ENCODE measurements around the gene FAP.

Gene FAP

DNA sequence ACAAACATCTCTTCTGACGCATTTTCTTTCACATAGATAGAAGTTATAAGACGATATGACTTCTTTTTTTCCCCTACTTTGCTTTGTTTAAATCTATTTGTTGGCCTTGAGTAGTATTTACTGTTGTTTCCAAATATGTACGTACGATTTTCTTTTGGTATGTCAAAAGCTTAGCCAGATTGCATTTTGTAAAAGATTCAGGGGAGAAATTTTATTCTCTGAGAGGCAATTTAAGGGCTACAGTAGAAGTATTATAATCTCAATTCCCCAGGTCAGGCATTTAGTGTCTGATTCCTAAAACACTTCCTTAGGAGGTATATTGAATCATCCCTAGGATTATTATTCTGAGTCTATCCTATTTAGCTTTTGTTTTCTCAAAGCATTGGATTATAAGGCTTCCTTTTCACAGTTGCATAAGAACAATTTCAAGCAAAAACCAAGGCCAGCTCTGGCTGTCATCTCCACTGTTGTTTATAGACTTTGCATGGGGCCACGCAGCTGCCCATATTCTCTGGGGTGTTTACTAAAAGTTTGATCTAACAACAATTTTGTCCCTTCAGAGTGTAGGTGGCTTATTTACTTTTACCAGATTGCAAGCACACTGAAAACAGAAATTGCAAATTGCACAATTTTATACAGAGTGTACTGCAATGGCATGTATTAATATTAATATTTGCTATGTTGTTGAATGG is 57.6 kb downstream of the FAP start:
- TF ChIP-seq, protein P1, sequence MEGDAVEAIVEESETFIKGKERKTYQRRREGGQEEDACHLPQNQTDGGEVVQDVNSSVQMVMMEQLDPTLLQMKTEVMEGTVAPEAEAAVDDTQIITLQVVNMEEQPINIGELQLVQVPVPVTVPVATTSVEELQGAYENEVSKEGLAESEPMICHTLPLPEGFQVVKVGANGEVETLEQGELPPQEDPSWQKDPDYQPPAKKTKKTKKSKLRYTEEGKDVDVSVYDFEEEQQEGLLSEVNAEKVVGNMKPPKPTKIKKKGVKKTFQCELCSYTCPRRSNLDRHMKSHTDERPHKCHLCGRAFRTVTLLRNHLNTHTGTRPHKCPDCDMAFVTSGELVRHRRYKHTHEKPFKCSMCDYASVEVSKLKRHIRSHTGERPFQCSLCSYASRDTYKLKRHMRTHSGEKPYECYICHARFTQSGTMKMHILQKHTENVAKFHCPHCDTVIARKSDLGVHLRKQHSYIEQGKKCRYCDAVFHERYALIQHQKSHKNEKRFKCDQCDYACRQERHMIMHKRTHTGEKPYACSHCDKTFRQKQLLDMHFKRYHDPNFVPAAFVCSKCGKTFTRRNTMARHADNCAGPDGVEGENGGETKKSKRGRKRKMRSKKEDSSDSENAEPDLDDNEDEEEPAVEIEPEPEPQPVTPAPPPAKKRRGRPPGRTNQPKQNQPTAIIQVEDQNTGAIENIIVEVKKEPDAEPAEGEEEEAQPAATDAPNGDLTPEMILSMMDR (IDR thresholded peaks at IDR 0.05; ENCODE audit: low read depth, low read length): no peak
- no peak overlapping the region for H3K27ac ChIP-seq
- no peaks in the 10 kb centered on the region for H3K36me3 ChIP-seq
- no peaks in the 10 kb centered on the region for H3K9me3 ChIP-seq (ENCODE audit: severe bottlenecking)
- H3K27me3 ChIP-seq (ENCODE audit: insufficient read depth, low read depth, severe bottlenecking): no peaks in the 10 kb centered on the region
- no peak overlapping the region for H3K4me3 ChIP-seq (ENCODE audit: low read depth, low read length)
- no peak for DNase-seq

DNA sequence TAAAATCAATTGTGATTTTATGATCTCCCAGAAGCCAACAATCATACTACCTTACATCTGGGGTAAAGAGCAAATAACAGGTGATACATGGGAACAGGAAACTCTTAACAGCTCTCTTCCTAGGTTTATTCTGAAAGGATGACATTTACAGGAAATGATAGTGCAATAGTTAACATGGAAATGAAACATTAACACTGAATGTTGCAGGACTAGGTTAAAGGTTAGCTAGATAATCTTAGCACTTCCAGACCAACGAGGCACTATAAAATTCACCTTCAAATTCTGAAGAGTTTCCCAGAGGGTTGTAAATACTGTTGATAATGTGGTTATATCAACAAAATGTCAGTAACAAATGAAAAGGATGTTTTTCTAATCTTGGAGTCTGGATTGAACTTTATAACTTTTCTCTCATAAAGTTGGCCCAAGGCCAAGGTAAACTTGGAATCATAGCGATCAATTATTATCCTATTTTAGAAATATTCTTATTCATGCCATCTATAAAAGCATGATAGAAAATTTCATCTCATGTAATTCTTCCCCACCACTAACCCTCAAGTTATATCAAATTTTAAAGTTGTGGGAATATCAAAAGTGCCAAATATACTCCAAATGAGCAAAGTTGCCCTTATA is 58.3 kb downstream of the FAP start:
- TF ChIP-seq, protein P1 (IDR thresholded peaks at IDR 0.05; ENCODE audit: low read depth, low read length): no peak
- Histone ChIP-seq H3K36me3 (no peaks in the 10 kb centered on the region), H3K9me3 (ENCODE audit: severe bottlenecking) (no peaks in the 10 kb centered on the region), H3K27me3 (ENCODE audit: insufficient read depth, low read depth, severe bottlenecking) (no peaks in the 10 kb centered on the region), H3K27ac (no peak overlapping the region), H3K4me3 (ENCODE audit: low read depth, low read length) (no peak overlapping the region)
- DNase-seq: no peak

DNA sequence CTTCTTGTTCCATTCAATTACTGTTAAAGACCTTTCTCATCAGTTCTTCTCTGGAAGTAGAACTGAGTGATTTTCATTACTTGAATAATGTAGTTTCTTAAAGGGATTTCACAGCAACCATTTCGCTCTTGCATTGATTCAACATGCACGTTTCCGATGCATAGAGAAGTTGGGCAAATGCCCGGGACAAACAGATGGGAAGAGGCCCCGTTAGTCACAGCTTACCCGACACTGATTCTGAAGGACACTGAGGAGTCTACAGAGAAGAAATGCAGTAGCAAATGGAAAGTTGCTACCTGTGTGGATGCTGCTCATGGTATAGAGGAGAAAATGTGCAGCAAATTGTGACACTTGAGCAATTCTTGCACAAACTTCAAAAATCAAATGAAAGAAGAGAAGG is 58.9 kb downstream of the FAP start:
- no peaks in the 10 kb centered on the region for H3K9me3 ChIP-seq (ENCODE audit: severe bottlenecking)
- TF ChIP-seq, protein P1 (IDR thresholded peaks at IDR 0.05; ENCODE audit: low read depth, low read length): no peak
- no peak overlapping the region for H3K4me3 ChIP-seq (ENCODE audit: low read depth, low read length)
- H3K27ac ChIP-seq: no peak overlapping the region
- no peaks in the 10 kb centered on the region for H3K27me3 ChIP-seq (ENCODE audit: insufficient read depth, low read depth, severe bottlenecking)
- DNase-seq: no peak
- H3K36me3 ChIP-seq: no peaks in the 10 kb centered on the region

DNA sequence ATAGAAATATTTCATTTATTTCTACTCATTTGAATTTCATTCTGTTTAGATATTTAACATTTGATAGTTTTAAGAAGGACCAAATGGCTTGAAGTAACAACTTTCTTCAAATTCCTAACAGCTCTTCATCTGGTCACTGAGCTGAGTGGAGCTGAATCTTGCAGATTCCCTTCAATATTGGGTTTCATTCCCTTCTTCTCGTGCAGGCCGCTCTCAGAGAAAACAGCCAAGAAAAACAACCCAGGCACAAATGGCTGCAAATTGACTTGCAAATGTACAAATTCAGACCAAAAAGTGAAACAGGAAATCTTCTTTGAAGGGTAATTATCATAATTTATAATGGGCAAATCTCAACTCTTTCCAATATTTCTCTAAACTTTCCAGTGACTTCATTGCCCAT is 60.9 kb downstream of the FAP start:
- DNase-seq: no peak
- TF ChIP-seq, protein P1 (IDR thresholded peaks at IDR 0.05; ENCODE audit: low read depth, low read length): no peak
- H3K9me3 ChIP-seq (ENCODE audit: severe bottlenecking): no peaks in the 10 kb centered on the region

DNA sequence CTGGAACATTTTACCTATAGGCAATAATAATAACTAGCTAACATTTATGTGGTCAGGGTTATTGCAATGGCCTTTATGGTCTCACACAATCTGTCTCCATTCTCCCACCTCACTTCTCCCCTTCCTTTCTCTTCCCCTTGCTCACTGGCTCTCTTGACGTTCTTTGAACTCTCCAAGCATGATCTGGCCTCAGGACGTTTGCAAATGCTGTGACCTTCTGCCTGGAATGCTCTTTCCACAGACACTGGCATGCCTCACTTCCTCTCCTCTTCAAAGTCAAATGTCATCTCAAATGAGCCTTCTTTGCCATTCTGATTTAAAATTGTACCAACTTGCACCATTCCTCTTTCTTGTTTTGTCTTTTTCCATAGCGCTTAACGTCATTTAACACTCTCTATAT is 65.9 kb downstream of the FAP start:
- DNase-seq: no peak
- Histone ChIP-seq H3K27me3 (ENCODE audit: insufficient read depth, low read depth, severe bottlenecking) (no peaks in the 10 kb centered on the region), H3K36me3 (no peaks in the 10 kb centered on the region), H3K27ac (no peak overlapping the region), H3K9me3 (ENCODE audit: severe bottlenecking) (no peaks in the 10 kb centered on the region), H3K4me3 (ENCODE audit: low read depth, low read length) (no peak overlapping the region)
- TF ChIP-seq, protein P1 (IDR thresholded peaks at IDR 0.05; ENCODE audit: low read depth, low read length): no peak

More for the DNA sequence above, 60.9 kb downstream of the FAP start:
- Histone ChIP-seq H3K27me3 (ENCODE audit: insufficient read depth, low read depth, severe bottlenecking) (no peaks in the 10 kb centered on the region), H3K27ac (no peak overlapping the region), H3K36me3 (no peaks in the 10 kb centered on the region), H3K4me3 (ENCODE audit: low read depth, low read length) (no peak overlapping the region)
